COLO668 (cell line): ENCODE results near the gene MKNK1.

Experiments used
- DNase-seq: peaks from one replicate; lab custom pipeline; 2025; ENCODE audit not compliant: unreplicated experiment; lab: John Stamatoyannopoulos, UW

Gene MKNK1

DNA sequence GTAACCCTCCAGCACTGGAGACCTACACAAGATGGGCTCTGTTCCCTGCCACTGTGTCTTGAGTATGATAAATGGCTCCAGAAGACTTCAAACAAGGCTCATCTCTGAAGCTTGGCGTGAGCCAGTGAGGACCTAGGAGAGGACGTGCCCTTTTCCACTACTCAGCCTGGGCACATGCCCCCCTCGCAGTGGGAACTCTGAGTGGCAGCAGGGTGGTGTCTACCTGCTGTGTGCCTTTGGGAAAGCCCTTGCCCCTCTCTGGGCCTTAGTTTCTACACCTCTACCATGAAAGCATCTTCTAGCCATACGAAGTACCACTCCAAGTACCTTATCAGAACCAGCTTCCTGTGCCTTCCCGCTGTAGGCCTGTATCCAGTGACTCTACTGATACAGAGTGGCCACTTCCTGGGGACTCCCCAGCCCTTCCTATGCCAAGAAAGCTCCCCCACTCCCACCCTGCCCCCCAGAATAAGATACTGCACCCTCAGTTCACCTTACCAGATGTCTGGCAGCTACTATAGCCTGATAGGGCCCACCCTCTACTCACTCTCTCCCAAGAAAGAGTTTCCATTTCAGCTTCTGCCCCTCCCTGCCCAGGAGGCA, 15.7 kb upstream of the MKNK1 start:
- DNase-seq, result no peak

DNA sequence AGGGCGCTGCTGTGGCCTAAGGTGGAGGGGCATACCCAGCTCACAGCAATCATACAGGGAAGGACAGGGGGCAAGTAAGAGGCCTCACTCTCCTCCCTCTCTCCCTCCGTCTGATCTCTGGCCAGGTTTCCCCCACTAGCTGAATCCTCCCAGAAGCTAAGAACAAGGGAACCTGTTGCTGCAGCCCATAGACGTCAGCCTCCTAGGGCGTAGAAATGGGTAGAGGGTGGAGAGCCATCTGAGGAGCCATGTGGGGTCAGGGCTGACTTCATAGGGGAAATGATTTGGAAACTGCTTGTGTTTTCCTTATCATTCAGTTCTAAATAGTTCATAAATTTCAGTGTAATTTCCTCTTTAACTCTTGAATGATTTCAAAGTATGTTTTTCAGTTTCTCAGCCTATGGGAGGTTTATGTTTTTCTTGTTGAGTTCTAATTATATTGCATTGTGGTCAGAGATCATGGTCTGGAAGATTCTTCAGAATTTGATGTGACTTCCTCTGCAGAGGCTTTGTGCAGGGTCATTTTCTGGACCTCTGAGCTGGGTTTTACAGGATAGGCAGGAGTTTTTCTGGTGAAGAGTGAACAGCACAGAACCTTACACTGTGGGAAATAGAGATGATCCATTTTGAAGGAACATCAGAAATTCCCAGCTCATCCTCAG, 14.8 kb upstream of the MKNK1 start:
- DNase-seq, result no peak

DNA sequence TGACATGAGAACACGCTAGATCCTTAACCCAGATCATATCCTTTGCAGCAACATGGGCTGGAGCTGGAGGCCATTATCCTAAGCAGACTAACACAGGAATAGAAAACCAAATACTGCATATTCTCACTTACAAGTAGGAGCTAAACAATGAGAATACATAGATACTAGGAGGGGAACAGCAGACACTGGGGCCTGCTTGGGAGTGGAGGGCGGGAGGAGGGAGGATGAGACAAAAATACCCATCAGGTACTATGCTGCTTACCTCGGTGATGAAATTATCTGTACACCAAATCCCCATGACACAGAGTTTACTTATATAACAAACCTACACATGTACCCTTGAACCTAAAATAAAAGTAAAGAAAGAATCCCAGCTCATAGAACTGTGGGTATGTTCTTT, 13.8 kb upstream of the MKNK1 start:
- DNase-seq, result no peak

DNA sequence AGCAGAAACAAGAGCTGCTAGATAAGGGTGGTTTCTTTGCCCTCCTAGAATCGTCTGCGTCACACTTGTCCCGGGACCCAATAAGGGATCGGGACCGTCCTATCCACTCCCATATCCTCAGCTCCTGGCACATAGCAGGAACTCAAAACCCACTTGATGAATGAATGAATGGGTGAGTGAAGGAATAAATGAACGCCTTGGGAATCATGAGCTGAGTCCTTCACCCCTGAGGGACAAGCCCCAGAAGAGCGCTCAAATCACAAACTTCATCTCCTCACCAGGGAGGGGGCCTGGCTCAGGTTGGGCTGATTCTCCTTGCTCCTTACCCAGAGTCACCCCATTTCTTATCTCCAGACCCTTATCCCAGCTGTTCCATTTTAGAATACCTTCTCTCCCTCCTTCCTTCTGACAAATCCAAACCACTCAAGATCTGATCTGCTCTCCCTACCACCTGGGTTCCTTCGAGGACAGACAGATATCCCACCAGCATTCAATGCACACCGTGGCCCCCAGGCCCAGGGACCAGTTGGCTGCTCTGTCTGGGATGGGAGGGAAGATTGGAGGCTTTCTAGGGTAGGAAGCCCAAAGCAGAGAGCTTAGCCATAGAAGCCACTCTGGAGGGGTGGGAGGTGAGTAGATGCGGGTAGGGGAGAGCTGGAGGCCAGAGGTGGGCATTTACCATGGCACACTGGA, 13.2 kb upstream of the MKNK1 start:
- DNase-seq, result no peak

DNA sequence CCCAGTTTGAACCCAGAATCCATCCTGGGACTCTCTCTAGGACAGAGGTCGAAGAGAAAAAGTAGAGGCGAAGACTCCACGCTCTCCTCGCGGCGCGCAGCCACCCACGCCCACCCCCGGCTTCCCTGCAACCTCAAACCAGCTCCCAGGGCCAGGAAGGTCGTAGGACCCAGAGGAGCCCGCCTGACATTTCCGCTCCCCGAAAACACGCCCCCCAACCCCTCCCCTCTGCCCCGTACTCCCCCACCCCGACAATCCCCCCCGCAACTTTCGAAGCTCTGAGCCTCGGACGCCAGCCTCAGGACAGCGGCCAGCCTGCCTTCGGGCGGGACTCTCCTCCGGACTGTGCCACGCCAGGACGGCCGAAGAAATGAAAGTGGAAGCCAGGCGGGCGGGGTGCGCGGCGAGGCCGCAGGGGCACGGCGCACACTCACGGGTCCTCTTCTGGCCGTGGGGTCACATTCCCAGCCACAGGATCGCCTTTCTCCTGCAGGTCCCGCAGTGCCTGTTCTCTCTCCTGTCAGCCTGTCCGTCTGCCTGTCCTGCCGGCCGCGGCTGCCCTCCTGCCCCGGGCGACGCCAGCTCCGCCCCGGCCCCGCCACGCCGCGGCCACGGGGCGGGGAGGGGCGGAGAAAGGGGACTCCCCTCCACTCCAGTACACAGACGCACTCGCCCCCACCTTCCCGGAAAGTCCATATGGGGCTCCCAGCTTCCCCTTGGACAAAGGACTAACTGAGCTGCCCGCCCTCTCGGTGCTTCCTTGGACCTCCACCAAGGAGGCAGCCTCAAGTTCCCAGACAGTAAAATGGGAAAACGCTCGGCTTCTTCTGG, 12.4 kb upstream of the MKNK1 start, which contains the start of gene MOB3C:
TSS of gene MOB3C (minus strand) at position 535 of the 831 bp plus-strand sequence. CDS start 3,490 bp downstream, outside the sequence.
- peak; percentile 69 for DNase-seq

DNA sequence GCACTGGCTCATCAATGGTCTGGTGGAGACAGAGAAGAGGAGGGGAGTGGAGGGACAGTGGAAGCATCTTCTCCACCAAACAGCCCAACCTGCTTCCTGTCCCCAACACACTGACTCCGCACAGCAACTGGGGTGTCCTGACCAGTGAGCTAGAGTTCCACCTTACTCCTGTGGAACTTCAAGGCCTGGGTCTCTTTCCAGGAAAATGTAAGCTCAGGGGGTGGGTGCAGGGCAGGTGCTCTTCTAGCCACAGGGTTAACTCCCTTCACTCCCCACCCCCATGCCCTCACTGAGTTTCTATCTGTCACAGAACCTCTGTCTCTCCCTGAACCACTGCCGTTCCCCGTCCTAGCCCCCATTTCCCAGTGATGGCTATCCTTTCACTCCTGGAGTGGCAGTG, 11.7 kb upstream of the MKNK1 start:
- DNase-seq, result no peak

DNA sequence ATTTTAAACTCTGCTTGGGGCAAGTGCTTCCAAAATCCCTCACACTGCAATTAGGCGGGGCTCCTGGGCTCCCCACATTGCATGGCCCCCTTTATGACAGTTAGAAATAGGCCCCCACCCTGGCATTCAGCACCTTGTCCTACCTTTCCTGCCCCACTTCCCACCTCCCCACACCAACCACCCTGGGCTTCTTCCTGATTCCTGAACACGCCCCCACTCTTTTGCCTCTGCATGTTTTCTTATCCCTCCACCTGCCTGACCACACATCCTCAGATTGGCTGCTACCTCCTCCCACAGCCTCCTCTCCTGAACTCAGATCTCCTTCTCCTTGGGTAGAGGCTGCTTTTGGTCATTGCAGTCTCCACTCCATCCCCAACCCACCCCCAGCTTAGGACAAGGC, 11.0 kb upstream of the MKNK1 start:
- no peak for DNase-seq

DNA sequence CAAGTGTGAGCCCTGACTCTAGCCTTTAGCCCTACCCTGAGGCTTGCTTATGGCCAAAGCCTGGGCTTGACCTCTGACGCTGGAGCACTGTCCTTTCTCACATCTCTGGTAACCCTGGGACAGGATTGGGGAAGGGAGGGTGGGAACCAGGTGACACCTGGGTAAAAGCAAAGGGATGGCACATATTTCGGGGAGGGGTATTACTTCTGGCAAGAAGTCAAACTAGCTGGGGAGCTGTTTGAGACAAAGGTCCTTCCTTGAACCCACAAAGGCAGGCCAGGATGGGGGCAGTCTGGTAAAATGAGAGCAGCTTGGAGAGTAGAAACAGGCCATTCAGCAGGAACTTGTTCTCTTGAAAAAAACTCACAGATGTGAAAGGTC, 10.5 kb upstream of the MKNK1 start:
- DNase-seq, result no peak

DNA sequence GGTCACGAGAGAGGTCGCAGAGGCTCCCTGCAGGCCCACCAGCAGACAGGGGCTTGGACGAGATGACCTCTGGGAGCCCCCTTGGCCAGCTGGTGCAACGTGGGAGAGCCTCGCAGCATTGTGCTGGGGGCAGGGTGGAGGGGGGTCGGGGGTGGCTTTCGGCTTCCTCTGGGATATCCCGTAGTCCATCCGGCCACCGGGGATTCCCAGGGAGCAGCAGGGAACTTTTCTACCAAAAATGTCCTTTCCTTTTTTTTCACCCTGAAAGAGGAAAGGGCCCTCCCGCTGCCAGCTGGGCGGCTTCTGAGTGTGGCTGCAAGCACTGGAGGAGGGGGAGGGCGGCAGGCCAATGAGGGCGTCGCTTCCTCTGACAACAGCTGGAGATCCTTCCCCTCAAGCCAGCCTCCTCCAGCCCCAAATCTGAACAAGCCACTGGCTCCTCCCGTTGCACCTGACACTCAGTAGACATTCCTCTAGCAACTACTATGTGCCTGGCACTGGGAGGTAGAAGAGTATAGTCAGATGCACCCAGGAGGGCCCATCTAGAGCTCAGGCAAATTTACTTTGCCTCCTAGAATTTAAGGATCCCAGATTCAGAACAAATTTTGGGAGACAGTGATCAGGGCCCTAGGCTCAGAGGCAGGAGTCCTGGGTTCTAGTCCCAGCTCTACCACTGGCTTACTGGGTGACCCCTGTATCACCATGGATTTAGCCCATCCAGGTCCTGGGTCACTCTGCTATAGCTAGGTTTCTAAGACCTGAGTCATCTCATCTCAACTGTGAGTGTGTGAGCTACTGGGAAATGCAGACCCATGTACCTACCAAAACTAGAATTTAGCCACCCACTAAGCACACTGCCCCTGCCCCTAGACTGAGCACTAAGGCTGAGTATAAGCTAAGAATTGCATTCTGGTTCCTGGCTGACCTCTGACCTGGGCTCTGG, 9.9 kb upstream of the MKNK1 start:
- DNase-seq, result peak; percentile 28

DNA sequence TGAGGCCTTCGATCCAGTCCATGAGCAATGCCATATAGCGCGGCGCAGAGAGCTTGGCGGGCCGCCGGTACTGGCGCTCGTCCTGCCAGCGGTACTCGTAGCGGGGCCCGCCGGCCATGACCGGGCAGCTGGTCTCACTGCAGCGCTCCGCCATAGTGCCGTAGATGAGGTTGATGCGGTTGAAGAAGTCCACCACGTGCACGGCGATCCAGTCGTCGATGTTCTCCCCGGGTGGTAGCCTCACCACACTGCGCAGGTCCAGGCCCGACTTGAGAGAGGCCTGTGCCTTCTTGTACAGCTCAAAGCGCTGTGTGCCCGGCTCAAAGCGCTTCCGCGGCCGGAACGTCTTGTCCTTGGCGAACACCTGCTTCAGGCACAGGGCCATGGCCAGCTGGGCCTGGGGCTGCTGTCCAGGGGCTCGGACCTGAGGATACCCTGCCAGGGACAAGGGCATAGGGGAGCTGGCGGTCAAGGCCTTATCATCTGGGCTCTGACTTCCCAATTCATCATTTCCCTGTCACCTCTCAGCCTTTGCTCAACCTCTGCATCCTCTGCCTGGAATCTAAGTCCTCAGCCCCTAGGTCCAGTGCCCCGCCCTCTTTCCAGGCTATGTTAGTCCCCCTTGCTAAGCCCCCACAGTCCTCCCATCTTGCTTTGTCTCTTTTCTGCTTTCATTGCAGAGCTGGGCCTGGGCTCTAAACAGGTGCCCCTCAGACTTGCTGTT, 9.0 kb upstream of the MKNK1 start:
- DNase-seq, result no peak

DNA sequence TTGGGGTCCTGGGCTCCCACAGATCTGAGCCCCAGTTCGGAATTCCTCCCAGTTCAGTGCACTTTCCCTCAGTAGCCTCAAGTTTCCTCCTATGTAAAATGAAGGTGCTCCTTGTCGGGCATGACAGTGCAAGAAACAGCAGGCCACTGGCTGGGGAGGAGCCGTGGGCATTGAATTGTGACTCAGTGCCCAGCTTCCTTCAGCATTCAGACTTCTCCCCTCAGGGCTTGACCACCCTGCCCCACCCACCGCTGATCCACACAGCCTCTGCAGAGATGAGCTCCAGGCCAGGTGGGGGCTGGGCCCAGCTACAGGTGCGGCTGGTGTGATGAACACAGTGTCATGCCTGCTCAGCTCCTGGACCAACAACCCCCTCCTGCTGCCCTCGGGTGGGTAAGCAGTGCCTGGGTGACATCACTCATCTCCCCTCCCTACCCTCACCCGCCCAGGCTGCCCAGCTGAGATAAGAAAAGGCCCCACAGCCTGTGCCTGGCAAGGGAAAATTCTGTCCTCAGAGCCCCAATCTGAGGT, 7.7 kb upstream of the MKNK1 start:
- peak; percentile 89 for DNase-seq

DNA sequence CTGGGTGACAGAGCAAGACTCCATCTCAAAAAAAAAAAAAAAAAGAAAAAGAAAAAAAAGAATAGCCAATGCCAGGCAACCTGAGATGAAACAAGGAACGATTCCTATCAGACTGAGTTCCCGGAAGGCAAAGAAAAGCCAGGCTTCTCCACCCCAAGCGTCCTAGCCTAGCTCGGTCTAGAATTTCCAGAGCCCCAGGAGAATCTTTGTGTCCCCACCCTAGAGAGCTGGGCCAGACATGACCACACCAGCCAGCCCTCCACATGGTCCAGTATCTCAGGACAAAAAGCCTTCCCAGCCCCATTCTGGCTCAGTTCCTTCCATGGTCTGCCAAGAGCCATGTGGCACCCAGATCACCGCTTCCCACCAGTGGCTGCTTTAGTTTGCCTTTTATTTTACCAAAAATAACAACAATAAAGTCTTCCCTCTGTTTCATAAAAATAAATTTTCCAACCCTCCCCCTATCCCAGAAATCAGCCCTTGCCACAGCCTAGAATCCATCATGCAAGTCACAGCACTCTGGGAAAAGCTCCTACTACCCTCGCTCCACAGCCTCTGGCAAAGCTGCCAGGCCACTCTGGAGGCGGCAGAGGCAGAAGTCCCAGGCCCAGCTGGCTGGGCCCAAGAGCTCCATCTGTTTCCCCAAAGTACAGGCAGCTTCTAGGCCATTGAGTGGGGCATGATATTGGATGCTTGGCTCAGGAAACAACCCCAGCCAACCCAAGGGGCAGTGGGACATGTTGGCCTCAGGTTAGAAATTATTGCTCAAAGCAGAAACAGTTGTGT, 3.5 kb upstream of the MKNK1 start:
- no peak for DNase-seq

DNA sequence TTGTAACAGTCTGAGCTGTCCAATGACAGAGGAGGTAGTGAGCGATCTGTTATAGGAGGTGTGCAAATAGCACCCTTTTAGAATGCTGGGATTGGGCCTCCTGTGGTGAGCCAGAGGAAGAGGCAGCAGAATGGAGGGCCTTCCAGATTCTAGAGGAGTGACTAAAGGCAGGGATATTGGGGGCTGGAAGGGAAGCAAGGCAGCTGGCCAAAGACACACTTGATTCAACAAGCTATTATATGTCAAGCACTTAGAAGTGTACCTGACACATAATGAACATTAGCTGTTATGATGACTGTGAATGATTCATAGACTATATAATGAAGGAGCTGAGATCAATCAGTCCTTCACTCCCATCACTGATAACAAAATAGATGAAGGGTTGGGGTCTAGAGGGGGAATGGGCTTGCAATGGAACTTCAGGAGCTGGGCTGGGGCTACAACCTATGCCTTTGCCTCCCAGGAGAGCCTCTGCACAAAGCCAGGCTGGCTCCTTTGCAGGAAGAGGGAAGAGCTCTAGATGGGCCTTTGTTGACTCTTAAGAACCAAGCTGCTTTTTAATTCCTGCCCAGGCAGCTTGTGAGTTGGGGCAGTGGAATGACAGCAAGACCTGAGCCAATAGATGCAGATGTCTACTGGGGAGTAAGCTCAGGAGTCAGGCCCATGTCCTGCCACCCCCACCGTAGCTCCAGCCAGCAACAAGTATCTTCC, 2.3 kb upstream of the MKNK1 start:
- DNase-seq, result peak; percentile 87

DNA sequence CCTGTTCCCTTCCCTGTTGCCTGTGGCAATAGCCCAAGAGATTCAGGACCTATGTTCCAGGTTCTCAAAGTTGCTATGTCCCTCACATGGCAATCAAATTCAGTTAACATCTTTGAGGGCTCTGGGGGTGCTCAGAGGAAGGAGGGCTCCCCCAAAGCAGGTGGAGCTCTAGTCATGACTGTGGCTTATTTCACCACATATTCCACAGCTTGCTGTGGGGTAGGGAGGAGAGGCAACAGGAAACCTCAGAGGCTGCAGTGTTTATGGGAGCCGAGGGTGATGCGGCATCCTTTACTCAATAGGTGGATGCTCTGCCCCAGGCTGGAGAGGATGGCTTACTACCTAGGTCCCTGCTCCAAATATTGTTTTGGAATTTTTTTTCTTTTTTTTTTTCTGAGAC, 1.2 kb upstream of the MKNK1 start:
- no peak for DNase-seq

DNA sequence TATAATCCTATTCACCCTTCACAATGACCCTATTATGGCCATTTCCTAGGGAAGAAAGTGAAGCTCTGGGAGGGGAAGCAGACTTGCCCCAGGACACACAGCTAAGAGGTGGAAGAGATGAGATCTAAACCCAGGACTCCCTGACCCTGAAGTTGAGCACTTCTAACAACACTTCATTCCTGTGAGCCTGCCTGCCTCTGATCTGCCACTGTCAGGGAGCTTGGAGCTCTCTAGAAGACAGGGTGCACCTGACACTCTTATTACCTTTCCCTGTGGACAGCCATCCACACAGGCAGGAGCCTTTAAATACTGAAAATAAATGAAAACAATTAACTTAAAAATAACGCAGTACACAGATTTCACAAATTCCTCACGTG, 599 bp downstream of the MKNK1 start:
- DNase-seq, result no peak

DNA sequence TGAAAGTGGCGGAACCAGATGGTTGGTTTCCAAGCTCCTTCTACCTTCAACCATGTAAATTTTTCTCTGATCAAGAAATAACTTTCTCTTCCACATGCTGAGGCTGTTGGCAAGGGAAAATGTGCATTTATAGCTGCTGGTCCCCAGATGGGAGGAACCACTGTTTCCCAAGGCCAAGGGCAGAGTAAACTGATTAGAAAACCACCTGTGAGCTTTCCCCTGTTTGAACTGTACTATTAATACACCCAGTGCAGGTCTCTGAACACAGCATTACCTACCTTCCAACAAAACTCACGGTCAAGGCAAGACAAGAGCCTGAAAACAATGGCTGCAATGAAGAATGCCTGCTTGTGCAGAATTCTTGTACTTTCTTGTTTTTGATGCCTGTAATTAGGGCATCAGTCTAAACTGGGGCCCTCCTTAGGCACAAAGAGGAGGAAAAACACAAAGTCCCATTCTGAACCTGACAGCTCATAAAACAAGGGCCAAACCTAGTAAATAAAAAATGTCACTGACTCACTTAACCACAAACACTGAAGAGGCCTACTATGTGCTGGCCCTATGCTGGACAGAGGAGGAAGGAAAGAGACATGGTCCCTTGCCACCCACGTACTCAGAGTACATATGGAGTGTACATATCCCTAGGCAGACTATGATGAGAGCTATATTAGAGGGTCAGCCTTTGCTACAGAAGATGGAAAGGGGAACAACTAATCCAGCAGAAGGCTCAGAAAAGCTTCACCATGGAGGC, 2.6 kb downstream of the MKNK1 start:
- no peak for DNase-seq
